ENCODE measurements around the gene NFKB2.
A peak's percentile ranks its signal among the peaks of the same experiment; 100 is the strongest.

- TF ChIP-seq CTCF (IDR thresholded peaks at IDR 0.05; ENCODE audit: low read depth, low read length) (no peak), POLR2A (IDR thresholded peaks at IDR 0.05; ENCODE audit: extremely low read depth, insufficient read length) (peak; percentile 87)
These were observed 55.0 kb downstream of the NFKB2 start for GRCh38 chr10:102450374-102451104.

Data from NB4 (cell line).